Keratinocyte (primary cell): ENCODE data around the gene LANCL2.

Source experiments
- EZH2 ChIP-seq: IDR thresholded peaks from one replicate; pipeline ENCODE4 v1.6.1; 2012; ENCODE audit warnings: inconsistent platforms, mild to moderate bottlenecking, low read length, moderate library complexity
- TF ChIP-seq, protein P1 (sequence below), 3 experiments: IDR thresholded peaks in 1 of 3; conservative IDR thresholded peaks in 1 of 3; optimal IDR thresholded peaks in 1 of 3; 2 replicates in 2 of 3; 3 replicates in 1 of 3; pipeline versions ENCODE3 to v1.5.1; 2011; ENCODE audit warnings: low read length in 3 of 3, mild to moderate bottlenecking in 3 of 3, moderate library complexity in 2 of 3, control low read depth in 1 of 3, inconsistent platforms in 1 of 3; ENCODE audit not compliant: insufficient read depth in 2 of 3; ENCODE audit errors: extremely low read depth in 1 of 3

DNA sequence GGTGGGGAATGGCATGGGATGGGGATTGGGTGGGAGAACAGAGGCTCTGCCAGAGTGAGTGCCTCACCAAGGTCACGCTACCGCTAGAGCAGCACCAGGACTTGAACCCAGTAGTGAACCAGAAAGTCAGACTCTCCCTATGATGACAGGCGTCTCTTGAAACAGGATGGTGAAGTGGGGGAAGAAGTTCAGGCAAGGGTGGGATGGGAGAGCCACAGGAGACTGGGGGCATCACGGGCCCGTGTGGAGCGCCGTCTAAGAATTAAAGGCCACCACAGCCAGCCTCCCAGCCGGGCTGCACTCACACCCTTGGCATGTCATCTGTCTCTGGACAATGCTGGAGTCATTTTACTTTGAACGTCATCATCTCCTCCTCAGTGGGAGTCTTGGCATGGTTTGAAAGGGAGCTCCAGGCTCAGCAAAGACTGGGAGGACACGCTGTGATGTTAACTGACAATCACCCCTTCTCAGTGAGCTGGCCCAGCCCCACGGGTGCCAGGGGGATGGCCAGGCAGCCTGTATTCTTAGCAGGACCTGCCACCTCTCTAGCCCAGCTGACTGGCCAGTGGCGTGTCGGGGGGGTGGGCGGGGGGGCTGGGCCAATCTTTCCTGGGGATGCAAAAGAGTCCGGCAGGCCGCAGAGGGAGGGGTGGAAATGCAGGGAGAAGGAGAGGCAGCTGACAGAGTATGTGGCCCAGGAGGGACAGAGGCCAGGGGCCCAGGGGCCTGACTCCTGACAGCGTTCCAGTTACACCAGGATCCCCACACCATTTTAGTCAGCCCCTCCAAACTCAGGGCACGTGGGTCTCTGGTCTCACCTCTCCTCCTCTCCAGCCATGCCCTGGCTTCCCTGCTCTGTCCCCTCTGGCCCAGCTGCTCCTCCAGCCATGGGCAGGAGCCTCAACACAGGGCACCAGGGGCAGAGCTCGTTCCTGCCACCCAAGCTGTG lies 111.0 kb downstream of the LANCL2 start:
- TF ChIP-seq, protein P1, sequence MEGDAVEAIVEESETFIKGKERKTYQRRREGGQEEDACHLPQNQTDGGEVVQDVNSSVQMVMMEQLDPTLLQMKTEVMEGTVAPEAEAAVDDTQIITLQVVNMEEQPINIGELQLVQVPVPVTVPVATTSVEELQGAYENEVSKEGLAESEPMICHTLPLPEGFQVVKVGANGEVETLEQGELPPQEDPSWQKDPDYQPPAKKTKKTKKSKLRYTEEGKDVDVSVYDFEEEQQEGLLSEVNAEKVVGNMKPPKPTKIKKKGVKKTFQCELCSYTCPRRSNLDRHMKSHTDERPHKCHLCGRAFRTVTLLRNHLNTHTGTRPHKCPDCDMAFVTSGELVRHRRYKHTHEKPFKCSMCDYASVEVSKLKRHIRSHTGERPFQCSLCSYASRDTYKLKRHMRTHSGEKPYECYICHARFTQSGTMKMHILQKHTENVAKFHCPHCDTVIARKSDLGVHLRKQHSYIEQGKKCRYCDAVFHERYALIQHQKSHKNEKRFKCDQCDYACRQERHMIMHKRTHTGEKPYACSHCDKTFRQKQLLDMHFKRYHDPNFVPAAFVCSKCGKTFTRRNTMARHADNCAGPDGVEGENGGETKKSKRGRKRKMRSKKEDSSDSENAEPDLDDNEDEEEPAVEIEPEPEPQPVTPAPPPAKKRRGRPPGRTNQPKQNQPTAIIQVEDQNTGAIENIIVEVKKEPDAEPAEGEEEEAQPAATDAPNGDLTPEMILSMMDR (optimal IDR thresholded peaks at IDR 0.05 in 1 of 3, IDR thresholded peaks at IDR 0.05 in 1 of 3, conservative IDR thresholded peaks at IDR 0.05 in 1 of 3; ENCODE audit: extremely low read depth in 1 of 3, insufficient read depth in 2 of 3, low read length in 3 of 3), result no peak
- TF ChIP-seq EZH2, result no peak
